Epithelial cell of proximal tubule (primary cell): ENCODE measurements around the gene SLC26A2. TPM values are rescaled to one million over a fixed set of nuclear protein-coding genes. Genes with fewer than 3 reads are reported as not detected.

ENCODE experiments used
- DNase-seq: peaks from one replicate; pipeline ENCODE4 v3.0.0-alpha.2; 2011; ENCODE audit warnings: low read depth
- H3K4me3 ChIP-seq: 2 replicates; pipeline ENCODE4 v1.5.1; 2011; ENCODE audit warnings: low read depth, mild to moderate bottlenecking, low read length
- total RNA-seq: library from RNA; depleted of rRNA; stranded (reverse); fragments of >200 nt; gene quantifications from 2 replicates; pipeline ENCODE4 v1.2.3, GENCODE V29; 2015
- TF ChIP-seq, protein P1 (sequence below): conservative IDR thresholded peaks from 2 replicates; pipeline ENCODE4 v1.5.1; 2012; ENCODE audit warnings: low read depth, mild to moderate bottlenecking, low read length

Gene SLC26A2
- total RNA-seq, 1 donor from 2014 or later: 11.9 TPM

DNA sequence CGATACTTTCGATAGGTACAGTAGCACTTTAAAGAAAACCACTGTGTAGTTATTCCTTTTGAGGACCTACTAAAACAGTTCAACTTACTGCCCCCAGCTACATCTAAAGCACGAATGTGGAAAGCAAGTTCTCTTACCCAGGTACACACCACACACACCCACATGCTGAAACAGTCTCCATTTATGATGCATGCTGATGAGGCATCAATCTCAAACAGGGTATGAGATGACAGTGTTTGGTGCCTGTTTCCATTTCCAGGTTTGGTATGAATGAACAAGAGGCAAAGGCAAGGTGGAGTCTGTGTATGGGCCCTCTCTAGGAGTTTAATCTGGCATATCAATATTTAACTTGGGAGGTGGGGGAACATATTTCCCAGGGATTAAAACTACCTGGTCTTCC is 53.9 kb downstream of the SLC26A2 start:
- no peak overlapping the region for H3K4me3 ChIP-seq
- TF ChIP-seq, protein P1, sequence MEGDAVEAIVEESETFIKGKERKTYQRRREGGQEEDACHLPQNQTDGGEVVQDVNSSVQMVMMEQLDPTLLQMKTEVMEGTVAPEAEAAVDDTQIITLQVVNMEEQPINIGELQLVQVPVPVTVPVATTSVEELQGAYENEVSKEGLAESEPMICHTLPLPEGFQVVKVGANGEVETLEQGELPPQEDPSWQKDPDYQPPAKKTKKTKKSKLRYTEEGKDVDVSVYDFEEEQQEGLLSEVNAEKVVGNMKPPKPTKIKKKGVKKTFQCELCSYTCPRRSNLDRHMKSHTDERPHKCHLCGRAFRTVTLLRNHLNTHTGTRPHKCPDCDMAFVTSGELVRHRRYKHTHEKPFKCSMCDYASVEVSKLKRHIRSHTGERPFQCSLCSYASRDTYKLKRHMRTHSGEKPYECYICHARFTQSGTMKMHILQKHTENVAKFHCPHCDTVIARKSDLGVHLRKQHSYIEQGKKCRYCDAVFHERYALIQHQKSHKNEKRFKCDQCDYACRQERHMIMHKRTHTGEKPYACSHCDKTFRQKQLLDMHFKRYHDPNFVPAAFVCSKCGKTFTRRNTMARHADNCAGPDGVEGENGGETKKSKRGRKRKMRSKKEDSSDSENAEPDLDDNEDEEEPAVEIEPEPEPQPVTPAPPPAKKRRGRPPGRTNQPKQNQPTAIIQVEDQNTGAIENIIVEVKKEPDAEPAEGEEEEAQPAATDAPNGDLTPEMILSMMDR: no peak
- DNase-seq: no peak

- H3K4me3 ChIP-seq: no peak overlapping the region
- TF ChIP-seq, protein P1: no peak
- DNase-seq: no peak
Measured at GRCh38 chr5:150015415-150015814, 54.9 kb downstream of the SLC26A2 start.

DNA sequence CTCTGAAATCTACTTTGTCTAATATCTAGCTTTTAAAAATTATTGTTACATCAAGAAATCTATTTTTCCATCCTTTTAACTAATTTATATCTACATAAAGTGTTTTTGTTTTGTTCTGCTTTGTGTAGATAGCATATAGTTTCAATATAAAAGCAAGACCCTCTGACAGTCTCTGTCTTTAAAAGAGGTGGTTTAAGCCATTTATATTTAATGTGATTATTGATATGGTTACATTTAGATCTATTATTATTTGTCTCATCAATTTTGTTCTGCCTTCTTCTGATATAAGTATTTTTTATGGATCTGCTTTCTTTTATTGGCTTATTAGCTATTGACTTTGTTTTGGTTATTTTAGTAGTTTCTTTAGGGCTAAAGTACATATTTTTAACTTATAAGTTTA is 56.0 kb downstream of the SLC26A2 start:
- no peak overlapping the region for H3K4me3 ChIP-seq
- no peak for DNase-seq
- TF ChIP-seq, protein P1: no peak

DNA sequence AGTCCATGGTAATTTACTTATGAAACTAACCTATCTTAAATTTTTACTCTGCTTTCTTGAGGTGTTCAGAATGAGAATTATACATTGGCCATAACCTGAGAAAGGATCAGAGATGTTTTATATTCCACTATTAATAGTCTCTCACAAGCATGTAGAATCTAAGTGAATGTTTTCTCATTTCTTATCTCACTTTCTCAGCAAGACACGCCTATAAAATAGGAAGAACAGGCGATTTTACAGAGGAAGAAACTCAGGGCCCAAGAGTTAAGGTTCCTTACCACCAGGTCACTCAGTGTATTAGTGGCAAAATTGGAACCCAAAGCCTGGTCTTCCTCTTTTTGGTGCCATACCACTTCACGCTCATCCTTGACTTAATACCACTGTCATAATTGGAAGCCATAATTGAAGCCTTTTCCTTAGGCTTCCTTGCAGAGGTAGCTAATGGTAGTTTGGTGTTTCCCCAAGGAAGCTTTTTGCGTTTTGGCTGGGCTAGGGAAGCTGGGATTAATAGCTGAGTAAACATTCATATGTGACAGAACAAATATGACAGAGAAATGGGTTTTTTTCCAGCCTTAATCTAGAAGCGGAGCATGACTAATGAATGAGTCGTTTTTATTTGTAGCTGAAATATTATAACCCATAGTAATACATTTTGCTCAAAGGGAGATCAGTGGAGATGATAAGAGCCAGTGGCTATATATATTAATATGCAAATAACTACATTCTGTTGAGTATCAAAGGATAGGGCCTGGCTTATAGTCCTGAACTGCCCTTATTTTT is 56.9 kb downstream of the SLC26A2 start:
- H3K4me3 ChIP-seq: no peak overlapping the region
- no peak for DNase-seq
- TF ChIP-seq, protein P1: no peak

GRCh38 chr5:150020249-150020648 is 59.7 kb downstream of the SLC26A2 start:
- no peak overlapping the region for H3K4me3 ChIP-seq
- no peak for DNase-seq
- TF ChIP-seq, protein P1: no peak

DNA sequence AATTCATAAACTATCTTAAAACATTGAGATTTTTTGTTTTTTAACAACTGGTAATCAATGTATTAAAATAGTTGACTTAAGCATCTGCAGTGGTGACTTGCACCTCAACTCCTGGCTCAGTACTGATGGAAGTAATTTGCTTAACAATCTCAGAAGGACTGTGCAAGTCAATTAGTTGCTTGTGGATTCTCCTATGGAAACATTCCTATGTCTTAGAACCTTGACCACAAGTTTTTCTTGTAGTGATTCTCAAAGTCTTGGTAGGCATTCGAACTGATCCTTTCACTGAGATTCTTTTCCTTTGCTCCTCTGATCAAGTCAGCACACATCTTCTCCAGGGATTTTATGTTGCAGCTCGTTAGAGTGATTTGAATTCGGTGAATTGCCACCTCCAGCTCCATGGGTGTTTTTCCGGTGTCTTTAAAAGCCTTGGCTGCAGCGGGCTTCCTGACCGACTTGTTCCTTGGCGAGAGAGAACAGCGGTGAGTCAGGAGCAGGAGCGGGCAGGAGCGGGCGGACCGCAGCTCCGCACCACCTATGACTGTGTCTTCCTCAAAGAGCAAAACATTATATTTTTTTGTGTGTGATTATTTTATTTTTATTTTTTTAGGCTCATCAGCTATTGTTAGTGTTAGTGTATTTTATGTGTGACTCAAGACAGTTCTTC is 61.1 kb downstream of the SLC26A2 start:
- TF ChIP-seq, protein P1: no peak
- no peak overlapping the region for H3K4me3 ChIP-seq
- no peak for DNase-seq
